PFSK-1 (cell line): Measurements from ENCODE around the gene UIMC1.

Experiments used
- FOXP2 ChIP-seq: optimal IDR thresholded peaks from 2 replicates; pipeline ENCODE3; 2011; ENCODE audit warnings: borderline replicate concordance, control low read depth, inconsistent platforms; ENCODE audit not compliant: insufficient read depth; ENCODE audit errors: extremely low read length, extremely low read depth
- POLR2AphosphoS5 ChIP-seq: IDR thresholded peaks from 2 replicates; pipeline ENCODE4 v1.6.1; 2012; ENCODE audit warnings: low read depth, mild to moderate bottlenecking, control low read depth, low read length, moderate library complexity
- SIN3A ChIP-seq: IDR thresholded peaks from 2 replicates; pipeline ENCODE4 v1.6.1; 2012; ENCODE audit warnings: mild to moderate bottlenecking, low read length, moderate library complexity, borderline replicate concordance; ENCODE audit not compliant: insufficient read depth
- TAF1 ChIP-seq: IDR thresholded peaks from 2 replicates; pipeline ENCODE4 v1.6.1; 2012; ENCODE audit warnings: low read length, control low read depth, borderline replicate concordance; ENCODE audit not compliant: insufficient read depth
- TF ChIP-seq, protein P1 (sequence below), 2 experiments: IDR thresholded peaks; 2 replicates each; pipeline versions ENCODE4 v1.6.1 to v1.8.0; 2011 to 2012; ENCODE audit warnings: low read depth in 2 of 2, low read length in 2 of 2, control low read depth in 1 of 2, inconsistent platforms in 1 of 2, mild to moderate bottlenecking in 1 of 2, moderate library complexity in 1 of 2; ENCODE audit not compliant: insufficient read depth in 1 of 2

Gene UIMC1

DNA sequence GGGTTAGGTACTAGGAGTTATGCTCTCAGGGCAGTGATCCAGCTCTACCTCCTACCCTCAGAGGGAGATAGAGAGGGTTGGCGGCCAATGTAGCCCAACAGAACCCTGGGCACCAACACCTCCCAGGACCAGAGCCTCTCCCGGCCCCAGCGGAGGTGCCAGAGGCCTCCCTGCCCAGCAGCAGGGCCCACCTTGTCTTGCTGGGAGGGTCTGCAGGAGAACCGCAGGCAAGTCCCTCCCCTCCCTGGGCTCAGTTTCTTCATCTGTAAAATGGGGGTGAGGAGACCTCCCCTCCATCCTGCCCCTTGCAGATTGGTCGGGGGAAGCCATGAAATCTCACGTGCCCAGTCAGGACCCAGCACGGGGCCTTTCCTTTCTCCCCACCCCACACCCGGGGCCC, 141.8 kb downstream of the UIMC1 start:
- TF ChIP-seq POLR2AphosphoS5 (no peak), FOXP2 (no peak), TAF1 (no peak), SIN3A (no peak)
- TF ChIP-seq, protein P1, sequence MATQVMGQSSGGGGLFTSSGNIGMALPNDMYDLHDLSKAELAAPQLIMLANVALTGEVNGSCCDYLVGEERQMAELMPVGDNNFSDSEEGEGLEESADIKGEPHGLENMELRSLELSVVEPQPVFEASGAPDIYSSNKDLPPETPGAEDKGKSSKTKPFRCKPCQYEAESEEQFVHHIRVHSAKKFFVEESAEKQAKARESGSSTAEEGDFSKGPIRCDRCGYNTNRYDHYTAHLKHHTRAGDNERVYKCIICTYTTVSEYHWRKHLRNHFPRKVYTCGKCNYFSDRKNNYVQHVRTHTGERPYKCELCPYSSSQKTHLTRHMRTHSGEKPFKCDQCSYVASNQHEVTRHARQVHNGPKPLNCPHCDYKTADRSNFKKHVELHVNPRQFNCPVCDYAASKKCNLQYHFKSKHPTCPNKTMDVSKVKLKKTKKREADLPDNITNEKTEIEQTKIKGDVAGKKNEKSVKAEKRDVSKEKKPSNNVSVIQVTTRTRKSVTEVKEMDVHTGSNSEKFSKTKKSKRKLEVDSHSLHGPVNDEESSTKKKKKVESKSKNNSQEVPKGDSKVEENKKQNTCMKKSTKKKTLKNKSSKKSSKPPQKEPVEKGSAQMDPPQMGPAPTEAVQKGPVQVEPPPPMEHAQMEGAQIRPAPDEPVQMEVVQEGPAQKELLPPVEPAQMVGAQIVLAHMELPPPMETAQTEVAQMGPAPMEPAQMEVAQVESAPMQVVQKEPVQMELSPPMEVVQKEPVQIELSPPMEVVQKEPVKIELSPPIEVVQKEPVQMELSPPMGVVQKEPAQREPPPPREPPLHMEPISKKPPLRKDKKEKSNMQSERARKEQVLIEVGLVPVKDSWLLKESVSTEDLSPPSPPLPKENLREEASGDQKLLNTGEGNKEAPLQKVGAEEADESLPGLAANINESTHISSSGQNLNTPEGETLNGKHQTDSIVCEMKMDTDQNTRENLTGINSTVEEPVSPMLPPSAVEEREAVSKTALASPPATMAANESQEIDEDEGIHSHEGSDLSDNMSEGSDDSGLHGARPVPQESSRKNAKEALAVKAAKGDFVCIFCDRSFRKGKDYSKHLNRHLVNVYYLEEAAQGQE (IDR thresholded peaks at IDR 0.05; ENCODE audit: insufficient read depth in 1 of 2, low read depth in 2 of 2, low read length in 2 of 2), result no peak

DNA sequence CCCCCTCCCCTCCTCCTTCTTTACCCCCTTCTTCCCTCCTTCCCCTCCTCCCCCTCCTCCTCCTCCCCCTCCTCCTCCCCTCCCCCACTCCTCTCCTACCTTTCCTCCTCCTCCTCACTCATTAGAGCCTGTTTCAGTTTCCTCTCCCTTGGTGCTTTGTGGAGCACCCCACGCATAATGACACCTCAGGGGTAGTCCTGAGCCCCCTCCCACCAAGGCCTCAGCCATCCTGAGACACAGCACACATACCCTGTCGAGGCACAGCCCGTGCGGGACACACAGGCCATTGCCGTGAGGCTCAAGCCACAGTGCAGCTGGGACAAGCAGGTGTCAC, 142.8 kb downstream of the UIMC1 start:
- TF ChIP-seq POLR2AphosphoS5 (no peak), FOXP2 (no peak), TAF1 (no peak), SIN3A (no peak)
- TF ChIP-seq, protein P1 (IDR thresholded peaks at IDR 0.05; ENCODE audit: insufficient read depth in 1 of 2, low read depth in 2 of 2, low read length in 2 of 2), result no peak

DNA sequence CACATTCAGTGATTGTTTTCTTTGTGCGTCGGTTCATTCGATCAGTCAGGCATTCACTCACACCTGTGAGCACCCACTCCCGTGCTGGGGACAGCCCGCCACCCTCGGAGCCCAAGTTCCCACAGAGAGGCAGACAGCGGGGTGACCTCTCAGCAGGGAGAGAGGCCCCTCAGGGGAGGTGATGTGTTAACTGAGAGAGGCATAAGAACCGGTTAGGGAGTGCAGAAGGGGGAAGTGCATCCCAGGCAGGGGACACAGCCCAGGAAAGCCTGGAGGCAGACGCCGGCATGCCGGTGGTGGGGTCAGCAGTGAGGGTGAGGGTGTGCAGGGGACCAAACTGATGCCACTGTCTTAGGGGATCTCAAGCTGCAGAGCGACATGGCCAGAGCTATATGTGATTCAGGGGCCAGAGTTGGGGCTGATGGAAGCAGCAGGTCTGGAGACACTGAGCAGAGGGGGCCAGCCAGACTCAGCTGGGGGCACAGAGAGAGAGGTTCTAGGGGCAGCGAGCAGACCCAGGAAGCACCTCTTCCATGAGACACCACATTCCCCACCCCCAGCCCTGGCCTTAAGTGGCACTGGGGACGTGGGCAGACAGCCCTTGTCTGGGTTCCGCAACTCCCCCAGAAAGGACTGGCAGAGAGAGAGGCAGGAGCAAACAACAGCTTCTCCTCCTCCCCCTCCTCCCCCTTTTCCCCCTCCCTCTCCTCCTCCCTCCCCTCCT, 143.4 kb downstream of the UIMC1 start:
- TF ChIP-seq FOXP2 (no peak), SIN3A (no peak), POLR2AphosphoS5 (no peak), TAF1 (no peak)
- TF ChIP-seq, protein P1 (IDR thresholded peaks at IDR 0.05; ENCODE audit: insufficient read depth in 1 of 2, low read depth in 2 of 2, low read length in 2 of 2), result no peak

DNA sequence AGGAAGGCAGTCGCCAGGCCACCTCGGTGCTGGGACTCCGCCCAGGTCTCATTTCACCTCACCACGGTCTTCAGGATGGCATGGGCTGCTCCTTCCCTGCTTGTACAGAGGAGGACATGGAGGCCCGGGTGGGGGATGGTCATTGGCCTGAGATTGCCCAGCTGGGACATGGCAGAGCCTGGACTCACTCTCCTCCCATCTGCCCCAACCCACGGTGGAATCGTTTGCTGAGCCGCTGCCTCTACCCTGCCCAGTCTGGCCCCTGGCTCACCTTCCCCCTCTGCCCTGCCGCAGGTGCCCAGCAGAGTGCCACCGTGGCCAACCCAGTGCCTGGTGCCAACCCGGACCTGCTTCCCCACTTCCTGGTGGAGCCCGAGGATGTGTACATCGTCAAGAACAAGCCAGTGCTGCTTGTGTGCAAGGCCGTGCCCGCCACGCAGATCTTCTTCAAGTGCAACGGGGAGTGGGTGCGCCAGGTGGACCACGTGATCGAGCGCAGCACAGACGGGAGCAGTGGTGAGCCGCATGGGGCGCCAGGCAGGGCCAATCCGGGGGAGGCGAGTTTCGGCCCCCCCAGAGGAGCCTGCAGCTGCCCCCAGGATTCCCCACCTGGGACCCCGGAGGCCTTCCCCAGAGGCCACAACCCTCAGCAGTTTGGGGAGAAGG, 144.1 kb downstream of the UIMC1 start:
- TF ChIP-seq SIN3A, result no peak

DNA sequence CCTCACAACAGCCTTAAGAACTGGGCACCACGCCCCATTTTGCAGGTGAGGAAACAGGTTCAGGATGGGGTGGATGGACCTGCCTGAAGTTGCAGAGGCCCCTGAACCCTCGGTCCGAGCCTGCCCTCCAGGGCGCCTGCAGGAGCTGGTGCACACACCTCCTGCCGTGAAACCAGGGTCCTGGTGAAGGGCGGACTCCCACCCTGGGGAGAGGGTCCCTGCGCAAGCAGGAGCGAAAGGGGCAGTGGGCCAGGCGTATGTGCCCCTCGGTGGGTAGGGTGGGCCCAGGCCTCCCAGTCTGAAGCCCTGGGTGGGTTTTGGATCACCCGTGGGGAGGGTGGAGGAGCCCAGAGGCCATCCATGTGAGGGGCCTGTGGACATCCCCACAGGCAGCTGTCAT, 145.3 kb downstream of the UIMC1 start:
- TF ChIP-seq FOXP2, result no peak
- TF ChIP-seq, protein P1 (IDR thresholded peaks at IDR 0.05; ENCODE audit: insufficient read depth in 1 of 2, low read depth in 2 of 2, low read length in 2 of 2), result no peak
- TF ChIP-seq POLR2AphosphoS5, result no peak
- TF ChIP-seq SIN3A, result no peak
- TF ChIP-seq TAF1, result no peak
